GM11168 (cell line): ENCODE measurements around the gene IGF2R.
"Not testable (repeated sequence)": the region's sequence is repeated elsewhere in the genome, so short reads cannot be mapped to it uniquely, and the experiment has no call there.

ENCODE experiments used
- in situ Hi-C: fragments of 300-500 bp; cut with MboI; formaldehyde crosslinking; loops from one replicate; pipeline ENCODE4 v1.12.0; 2022; ENCODE audit warnings: low sequenced_read_pairs; ENCODE audit not compliant: unreplicated experiment

Gene IGF2R

DNA sequence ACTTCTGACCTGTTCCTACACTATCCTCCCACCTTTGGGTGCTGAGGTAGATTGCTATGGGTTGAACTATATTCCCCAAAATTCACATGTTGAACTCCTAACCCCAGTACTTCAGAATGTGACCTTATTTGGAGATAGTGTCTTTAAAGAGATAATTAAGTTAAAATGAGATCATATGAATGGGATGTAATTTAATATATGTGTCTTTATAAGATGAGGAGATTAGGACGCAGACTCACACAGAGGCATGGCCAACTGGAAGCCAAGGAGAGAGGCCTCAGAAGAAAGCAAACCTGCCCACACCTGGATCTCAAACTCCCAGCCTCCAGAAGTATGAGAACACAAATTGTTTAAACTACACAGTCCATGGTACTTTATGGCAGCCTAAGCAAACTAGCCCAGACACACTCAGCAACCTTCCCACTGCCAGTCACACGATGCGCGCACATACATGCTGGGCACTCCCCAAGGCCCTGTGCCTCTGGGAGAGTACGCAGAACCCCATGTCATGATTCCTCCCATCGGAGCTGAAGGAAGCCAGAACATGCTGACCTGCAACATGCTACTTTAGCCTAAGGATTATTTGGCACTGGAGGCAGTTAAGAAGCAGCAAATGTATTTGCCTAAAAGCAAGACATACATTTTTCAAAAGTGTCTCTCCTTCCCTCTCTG, 143.9 kb downstream of the IGF2R start:
- in situ Hi-C loops, result no loop called here

GRCh38 chr6:160114536-160114935, 145.7 kb downstream of the IGF2R start:
- in situ Hi-C loops, result not testable (repeated sequence)

- in situ Hi-C loops, result no loop called here
Measured at GRCh38 chr6:160115421-160115820, 146.5 kb downstream of the IGF2R start.

GRCh38 chr6:160116411-160116810, 147.5 kb downstream of the IGF2R start:
- in situ Hi-C loops, result no loop called here

GRCh38 chr6:160117137-160117536, 148.3 kb downstream of the IGF2R start:
- in situ Hi-C loops, result no loop called here

DNA sequence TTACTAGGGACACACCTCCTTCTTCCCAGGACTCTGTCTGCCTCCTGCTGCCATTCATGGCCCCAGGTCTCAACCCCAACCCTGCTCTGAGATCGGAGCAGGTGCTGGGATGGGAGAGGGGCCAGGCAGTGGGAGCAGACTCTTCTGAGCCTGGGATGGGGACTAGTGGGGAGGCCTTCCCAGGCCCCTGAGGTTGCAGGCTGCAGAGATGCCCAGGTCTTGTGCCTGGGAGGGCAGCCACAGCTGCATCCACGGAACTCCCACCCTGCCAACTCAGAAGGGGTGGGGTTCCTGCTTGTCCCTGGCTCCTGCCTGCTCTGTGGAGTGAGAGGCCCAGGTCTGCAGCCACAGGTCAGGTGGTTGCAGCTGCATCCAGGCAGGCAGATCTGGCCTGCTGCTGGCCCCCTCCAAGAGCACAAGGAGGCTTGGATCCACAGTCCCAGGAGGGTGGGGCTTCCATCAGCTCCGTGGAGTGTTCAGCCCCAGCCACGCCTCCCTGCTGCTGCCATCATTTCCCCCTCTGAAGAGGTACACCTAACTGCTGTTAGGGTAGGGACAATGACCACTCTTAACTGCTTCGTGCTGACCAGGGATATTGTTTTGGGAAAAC, 149.8 kb downstream of the IGF2R start:
- in situ Hi-C loops, result no loop called here

- in situ Hi-C loops, result no loop called here
Measured at GRCh38 chr6:160120087-160120486, 151.2 kb downstream of the IGF2R start.

DNA sequence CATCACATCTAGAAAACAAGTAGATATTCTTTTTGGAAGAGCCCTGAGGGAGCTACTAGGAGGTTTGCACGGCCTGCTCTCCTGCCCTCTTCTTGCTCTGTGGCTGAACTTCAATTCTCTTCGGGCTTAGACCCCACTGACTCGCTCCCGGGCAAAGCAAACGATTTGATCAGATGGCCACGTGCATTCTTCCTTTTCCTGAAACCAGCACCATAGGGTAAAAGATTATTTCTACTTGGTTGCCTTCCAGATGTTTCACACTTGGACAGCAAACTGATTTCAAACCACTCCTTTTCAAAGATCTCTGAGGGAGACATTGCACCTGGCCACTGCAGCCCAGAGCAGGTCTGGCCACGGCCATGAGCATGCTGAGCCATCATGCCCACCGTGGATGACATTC, 152.7 kb downstream of the IGF2R start, which contains the start of gene SLC22A1:
Gene SLC22A1, plus strand, starts transcription at position 258 of the 400 bp plus-strand sequence. Its CDS starts 121 bp downstream, at position 379.
- in situ Hi-C loops, result no loop called here

DNA sequence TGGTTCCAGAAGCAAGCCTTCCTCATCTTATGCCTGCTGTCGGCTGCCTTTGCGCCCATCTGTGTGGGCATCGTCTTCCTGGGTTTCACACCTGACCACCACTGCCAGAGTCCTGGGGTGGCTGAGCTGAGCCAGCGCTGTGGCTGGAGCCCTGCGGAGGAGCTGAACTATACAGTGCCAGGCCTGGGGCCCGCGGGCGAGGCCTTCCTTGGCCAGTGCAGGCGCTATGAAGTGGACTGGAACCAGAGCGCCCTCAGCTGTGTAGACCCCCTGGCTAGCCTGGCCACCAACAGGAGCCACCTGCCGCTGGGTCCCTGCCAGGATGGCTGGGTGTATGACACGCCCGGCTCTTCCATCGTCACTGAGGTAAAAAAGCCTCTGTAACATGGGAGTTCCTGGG, 153.1 kb downstream of the IGF2R start:
- in situ Hi-C loops, result no loop called here

GRCh38 chr6:160122744-160123143, 153.9 kb downstream of the IGF2R start:
- in situ Hi-C loops, result no loop called here

GRCh38 chr6:160124007-160124406, 155.1 kb downstream of the IGF2R start:
- in situ Hi-C loops, result no loop called here

GRCh38 chr6:160124605-160125004, 155.7 kb downstream of the IGF2R start:
- in situ Hi-C loops, result no loop called here

DNA sequence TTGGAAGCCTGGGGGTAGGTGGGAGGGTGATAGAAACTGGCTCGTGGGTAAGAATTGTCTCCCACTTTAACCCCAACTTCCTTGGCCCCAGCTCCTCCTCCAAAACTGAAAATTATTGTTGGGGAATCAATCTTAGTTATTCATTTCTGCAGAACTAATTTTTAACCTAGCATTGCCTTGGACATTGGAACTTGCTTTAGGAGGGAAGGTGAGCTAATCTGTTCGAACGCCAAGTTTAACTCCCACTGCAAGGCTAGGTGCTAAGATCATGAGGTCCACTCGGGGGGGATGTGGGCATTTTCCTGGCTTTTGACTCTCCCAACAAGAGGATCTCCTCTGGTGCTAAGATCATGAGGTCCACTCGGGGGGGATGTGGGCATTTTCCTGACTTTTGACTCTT, 156.2 kb downstream of the IGF2R start:
- in situ Hi-C loops, result not testable (repeated sequence)

DNA sequence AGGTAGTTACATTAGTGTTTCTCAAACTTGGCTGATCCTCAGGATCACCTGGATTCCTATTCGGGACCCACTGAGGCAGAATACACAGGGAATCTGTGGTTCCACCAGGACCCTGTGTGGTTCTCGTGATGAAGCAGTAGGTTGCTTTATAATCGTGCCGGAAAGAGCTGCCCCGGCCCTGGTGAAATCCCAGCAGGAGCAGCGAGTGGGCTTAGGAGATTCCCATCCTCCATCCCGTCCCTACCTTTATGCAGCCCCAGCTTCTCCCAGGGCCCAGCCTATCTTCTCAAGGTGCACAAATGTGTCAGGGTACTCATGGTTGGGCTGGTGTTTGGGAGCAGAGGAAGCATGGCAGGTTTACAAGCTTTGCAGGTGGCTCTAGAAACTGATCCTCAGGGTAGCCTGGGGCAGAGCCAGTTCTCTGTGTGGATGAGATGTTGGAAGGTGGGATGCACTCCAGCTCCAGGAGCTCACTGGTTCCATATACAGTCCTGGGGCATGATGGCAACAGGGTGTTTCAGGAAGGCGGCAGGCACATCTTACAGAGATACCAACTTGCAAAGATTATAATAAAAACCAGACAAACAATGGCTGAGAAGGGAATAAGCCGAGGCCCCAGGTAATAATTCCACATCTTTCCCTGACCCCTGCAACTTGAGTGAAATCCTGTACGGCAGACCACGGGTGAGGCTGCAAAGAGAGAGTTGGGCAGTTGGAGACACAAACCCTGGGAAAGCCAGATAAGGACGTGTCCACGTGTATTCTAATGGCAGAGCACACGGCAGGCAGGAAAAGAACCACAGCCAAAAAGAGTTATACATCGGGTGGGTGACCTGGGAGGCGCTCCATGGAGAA, 158.6 kb downstream of the IGF2R start:
- in situ Hi-C loops, result no loop called here

- in situ Hi-C loops, result no loop called here
Measured at GRCh38 chr6:160128125-160128683, 159.3 kb downstream of the IGF2R start.

GRCh38 chr6:160128879-160129516, 160.1 kb downstream of the IGF2R start:
- in situ Hi-C loops, result no loop called here

DNA sequence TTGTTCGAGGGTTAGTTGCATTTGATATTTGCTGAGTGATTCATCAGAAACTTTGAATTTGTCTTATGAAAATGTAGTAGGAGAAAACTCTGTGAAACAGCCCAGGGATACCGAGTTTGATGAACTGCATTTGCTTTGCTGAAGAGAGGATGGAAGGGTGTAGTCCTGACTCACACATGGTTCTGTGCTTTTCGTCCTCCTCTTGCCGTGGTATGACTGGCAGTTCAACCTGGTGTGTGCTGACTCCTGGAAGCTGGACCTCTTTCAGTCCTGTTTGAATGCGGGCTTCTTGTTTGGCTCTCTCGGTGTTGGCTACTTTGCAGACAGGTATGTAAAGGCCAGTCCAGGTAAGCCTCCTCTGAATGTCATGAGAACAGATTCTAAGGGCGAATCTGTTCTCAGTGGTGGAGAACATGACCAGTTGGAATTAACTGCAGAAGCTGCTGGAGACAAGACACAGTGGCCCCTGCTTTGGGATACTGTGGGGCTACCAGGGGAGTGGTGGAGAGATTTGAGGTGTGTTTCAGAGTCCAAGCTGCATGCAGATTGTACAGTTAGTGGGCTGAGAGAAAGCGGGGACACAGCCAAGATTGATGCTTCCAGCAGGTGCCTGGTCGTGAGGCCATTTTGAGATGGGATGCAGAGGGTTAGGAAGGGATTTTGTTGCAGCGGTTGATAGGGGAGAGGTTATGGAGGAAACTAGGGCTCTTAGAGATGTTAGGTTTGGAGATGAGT, 161.2 kb downstream of the IGF2R start:
- in situ Hi-C loops, result no loop called here

GRCh38 chr6:160130729-160131484, 162.0 kb downstream of the IGF2R start:
- in situ Hi-C loops, result no loop called here
